ENCODE results near the gene FFAR4.
A peak's percentile ranks its signal among the peaks of the same experiment; 100 is the strongest.

The FFAR4 gene

GRCh38 chr10:93601146-93601773 is 34.8 kb downstream of the FFAR4 start, which contains the start of gene RBP4:
Gene RBP4 (minus strand): TSS chr10:93601235. CDS start chr10:93601028, 207 bp downstream.
- peaks cover 2% of the 10 kb centered on the region for H3K4me1 ChIP-seq (ENCODE audit: control insufficient read depth, low read depth, low read length)
- H3K4me3 ChIP-seq (ENCODE audit: low read length): peak within 1 kb of the TSS; percentile 24
- H3K79me2 ChIP-seq (ENCODE audit: control insufficient read depth, insufficient read depth, low read length): no peaks in the 10 kb centered on the region
- H3K56ac ChIP-seq (ENCODE audit: low read length): peak within 1 kb of the TSS; percentile 72
- no peaks in the 10 kb centered on the region for H3K79me1 ChIP-seq (ENCODE audit: low read length)
- no peak within 1 kb of the TSS for H2BK120ac ChIP-seq (ENCODE audit: low read depth, low read length)
- H3K23ac ChIP-seq (ENCODE audit: low read length): peak within 1 kb of the TSS; percentile 76
- no peak within 1 kb of the TSS for H3K18ac ChIP-seq (ENCODE audit: low read length)
- H2AK5ac ChIP-seq (ENCODE audit: low read length): no peak within 1 kb of the TSS
- no peak within 1 kb of the TSS for H4K8ac ChIP-seq (ENCODE audit: low read depth, low read length)
- H3K9ac ChIP-seq (ENCODE audit: low read length): peak within 1 kb of the TSS; percentile 59
- peak within 1 kb of the TSS; percentile 36 for H3K4ac ChIP-seq (ENCODE audit: low read depth, low read length)
- DNase-seq: no peak
- WGBS (ENCODE audit: extremely low coverage, insufficient coverage, low lambda C conversion rate): no CpG with 5 or more reads among the region's 63 CpGs
- peak within 1 kb of the TSS; percentile 83 for H3K4me2 ChIP-seq (ENCODE audit: low read length)
- H3K27ac ChIP-seq (ENCODE audit: low read depth, low read length): no peak within 1 kb of the TSS
- no peak within 1 kb of the TSS for H2BK5ac ChIP-seq (ENCODE audit: low read length)
- peaks cover 20% of the 10 kb centered on the region for H3K27me3 ChIP-seq (ENCODE audit: insufficient read depth, low read length, poor library complexity)
- H2BK15ac ChIP-seq (replicated peaks; ENCODE audit: low read depth): no peak within 1 kb of the TSS
- H4K5ac ChIP-seq (ENCODE audit: low read length): no peak within 1 kb of the TSS
- no peaks in the 10 kb centered on the region for H3K36me3 ChIP-seq (ENCODE audit: control insufficient read depth, insufficient read depth, low read length)

GRCh38 chr10:93601774-93602162 is 35.3 kb downstream of the FFAR4 start:
- no peak overlapping the region for H2BK15ac ChIP-seq (replicated peaks; ENCODE audit: low read depth)
- H3K27me3 ChIP-seq (ENCODE audit: insufficient read depth, low read length, poor library complexity): peaks cover 20% of the 10 kb centered on the region
- no peak overlapping the region for H3K4me3 ChIP-seq (ENCODE audit: low read length)

GRCh38 chr10:93603023-93603422 is 36.6 kb downstream of the FFAR4 start:
- H3K4me1 ChIP-seq (ENCODE audit: control insufficient read depth, low read depth, low read length): peaks cover 2% of the 10 kb centered on the region
- H3K18ac ChIP-seq (ENCODE audit: low read length): no peak overlapping the region
- H3K79me1 ChIP-seq (ENCODE audit: low read length): no peaks in the 10 kb centered on the region
- H3K23ac ChIP-seq (ENCODE audit: low read length): no peak overlapping the region
- H3K36me3 ChIP-seq (ENCODE audit: control insufficient read depth, insufficient read depth, low read length): no peaks in the 10 kb centered on the region
- H3K27me3 ChIP-seq (ENCODE audit: insufficient read depth, low read length, poor library complexity): peaks cover 20% of the 10 kb centered on the region
- H3K9ac ChIP-seq (ENCODE audit: low read length): no peak overlapping the region
- no CpG with 5 or more reads among the region's 2 CpGs for WGBS (ENCODE audit: extremely low coverage, insufficient coverage, low lambda C conversion rate)
- DNase-seq: no peak
- H3K4me2 ChIP-seq (ENCODE audit: low read length): no peak overlapping the region
- no peak overlapping the region for H2AK5ac ChIP-seq (ENCODE audit: low read length)
- no peaks in the 10 kb centered on the region for H3K79me2 ChIP-seq (ENCODE audit: control insufficient read depth, insufficient read depth, low read length)
- no peak overlapping the region for H4K8ac ChIP-seq (ENCODE audit: low read depth, low read length)
- no peak overlapping the region for H2BK5ac ChIP-seq (ENCODE audit: low read length)
- H4K5ac ChIP-seq (ENCODE audit: low read length): no peak overlapping the region
- no peak overlapping the region for H3K4ac ChIP-seq (ENCODE audit: low read depth, low read length)
- no peak overlapping the region for H2BK15ac ChIP-seq (replicated peaks; ENCODE audit: low read depth)
- no peak overlapping the region for H3K4me3 ChIP-seq (ENCODE audit: low read length)
- no peak overlapping the region for H3K56ac ChIP-seq (ENCODE audit: low read length)
- H2BK120ac ChIP-seq (ENCODE audit: low read depth, low read length): no peak overlapping the region
- no peak overlapping the region for H3K27ac ChIP-seq (ENCODE audit: low read depth, low read length)

More at GRCh38 chr10:93601774-93602162, 35.3 kb downstream of the FFAR4 start:
- no peak overlapping the region for H2BK120ac ChIP-seq (ENCODE audit: low read depth, low read length)
- H4K8ac ChIP-seq (ENCODE audit: low read depth, low read length): no peak overlapping the region
- no peak overlapping the region for H3K27ac ChIP-seq (ENCODE audit: low read depth, low read length)
- H3K4me2 ChIP-seq (ENCODE audit: low read length): no peak overlapping the region
- no peaks in the 10 kb centered on the region for H3K79me2 ChIP-seq (ENCODE audit: control insufficient read depth, insufficient read depth, low read length)
- H2AK5ac ChIP-seq (ENCODE audit: low read length): no peak overlapping the region
- no peak overlapping the region for H4K5ac ChIP-seq (ENCODE audit: low read length)
- H3K4me1 ChIP-seq (ENCODE audit: control insufficient read depth, low read depth, low read length): peaks cover 2% of the 10 kb centered on the region
- no CpG with 5 or more reads among the region's 7 CpGs for WGBS (ENCODE audit: extremely low coverage, insufficient coverage, low lambda C conversion rate)
- H3K56ac ChIP-seq (ENCODE audit: low read length): no peak overlapping the region
- no peak for DNase-seq
- no peak overlapping the region for H3K4ac ChIP-seq (ENCODE audit: low read depth, low read length)
- H3K79me1 ChIP-seq (ENCODE audit: low read length): no peaks in the 10 kb centered on the region
- no peak overlapping the region for H3K23ac ChIP-seq (ENCODE audit: low read length)
- no peaks in the 10 kb centered on the region for H3K36me3 ChIP-seq (ENCODE audit: control insufficient read depth, insufficient read depth, low read length)
- H3K9ac ChIP-seq (ENCODE audit: low read length): no peak overlapping the region
- no peak overlapping the region for H2BK5ac ChIP-seq (ENCODE audit: low read length)
- H3K18ac ChIP-seq (ENCODE audit: low read length): no peak overlapping the region

GRCh38 chr10:93604146-93604545 is 37.7 kb downstream of the FFAR4 start:
- WGBS (ENCODE audit: extremely low coverage, insufficient coverage, low lambda C conversion rate): no CpG with 5 or more reads among the region's 2 CpGs
- Histone ChIP-seq H3K27ac (ENCODE audit: low read depth, low read length) (no peak overlapping the region), H4K5ac (ENCODE audit: low read length) (no peak overlapping the region), H3K23ac (ENCODE audit: low read length) (no peak overlapping the region), H2AK5ac (ENCODE audit: low read length) (no peak overlapping the region), H3K56ac (ENCODE audit: low read length) (no peak overlapping the region), H2BK15ac (replicated peaks; ENCODE audit: low read depth) (no peak overlapping the region), H3K79me2 (ENCODE audit: control insufficient read depth, insufficient read depth, low read length) (no peaks in the 10 kb centered on the region), H2BK120ac (ENCODE audit: low read depth, low read length) (no peak overlapping the region), H3K4me3 (ENCODE audit: low read length) (no peak overlapping the region), H3K27me3 (ENCODE audit: insufficient read depth, low read length, poor library complexity) (peaks cover 20% of the 10 kb centered on the region), H3K4me2 (ENCODE audit: low read length) (no peak overlapping the region), H3K4ac (ENCODE audit: low read depth, low read length) (no peak overlapping the region), H3K18ac (ENCODE audit: low read length) (no peak overlapping the region), H3K4me1 (ENCODE audit: control insufficient read depth, low read depth, low read length) (peaks cover 2% of the 10 kb centered on the region), H2BK5ac (ENCODE audit: low read length) (no peak overlapping the region), H3K36me3 (ENCODE audit: control insufficient read depth, insufficient read depth, low read length) (no peaks in the 10 kb centered on the region), H4K8ac (ENCODE audit: low read depth, low read length) (no peak overlapping the region), H3K79me1 (ENCODE audit: low read length) (no peaks in the 10 kb centered on the region), H3K9ac (ENCODE audit: low read length) (no peak overlapping the region)
- no peak for DNase-seq

- Histone ChIP-seq H3K4me1 (ENCODE audit: control insufficient read depth, low read depth, low read length) (no peaks in the 10 kb centered on the region), H3K9ac (ENCODE audit: low read length) (no peak overlapping the region), H3K18ac (ENCODE audit: low read length) (no peak overlapping the region), H2BK15ac (replicated peaks; ENCODE audit: low read depth) (no peak overlapping the region), H3K27me3 (ENCODE audit: insufficient read depth, low read length, poor library complexity) (no peaks in the 10 kb centered on the region), H3K79me2 (ENCODE audit: control insufficient read depth, insufficient read depth, low read length) (no peaks in the 10 kb centered on the region), H4K8ac (ENCODE audit: low read depth, low read length) (no peak overlapping the region), H2AK5ac (ENCODE audit: low read length) (no peak overlapping the region), H3K36me3 (ENCODE audit: control insufficient read depth, insufficient read depth, low read length) (no peaks in the 10 kb centered on the region), H3K4ac (ENCODE audit: low read depth, low read length) (no peak overlapping the region), H3K56ac (ENCODE audit: low read length) (no peak overlapping the region), H3K27ac (ENCODE audit: low read depth, low read length) (no peak overlapping the region), H3K4me3 (ENCODE audit: low read length) (no peak overlapping the region), H3K4me2 (ENCODE audit: low read length) (no peak overlapping the region), H4K5ac (ENCODE audit: low read length) (no peak overlapping the region), H2BK120ac (ENCODE audit: low read depth, low read length) (no peak overlapping the region), H3K79me1 (ENCODE audit: low read length) (no peaks in the 10 kb centered on the region), H3K23ac (ENCODE audit: low read length) (no peak overlapping the region), H2BK5ac (ENCODE audit: low read length) (no peak overlapping the region)
- no CpG with 5 or more reads among the region's 3 CpGs for WGBS (ENCODE audit: extremely low coverage, insufficient coverage, low lambda C conversion rate)
- DNase-seq: no peak
Observed at GRCh38 chr10:93608421-93608820, 42.0 kb downstream of the FFAR4 start.

GRCh38 chr10:93612311-93612710 is 45.8 kb downstream of the FFAR4 start, which contains the start of gene PDE6C:
Gene PDE6C (plus strand): TSS chr10:93612537. CDS start chr10:93612726, 189 bp downstream.
- Histone ChIP-seq H3K4ac (ENCODE audit: low read depth, low read length) (no peak within 1 kb of the TSS), H3K4me3 (ENCODE audit: low read length) (no peak within 1 kb of the TSS), H4K5ac (ENCODE audit: low read length) (no peak within 1 kb of the TSS), H3K36me3 (ENCODE audit: control insufficient read depth, insufficient read depth, low read length) (no peaks in the 10 kb centered on the region), H3K4me1 (ENCODE audit: control insufficient read depth, low read depth, low read length) (no peaks in the 10 kb centered on the region), H3K4me2 (ENCODE audit: low read length) (no peak within 1 kb of the TSS), H3K79me1 (ENCODE audit: low read length) (no peaks in the 10 kb centered on the region), H3K9ac (ENCODE audit: low read length) (no peak within 1 kb of the TSS), H2AK5ac (ENCODE audit: low read length) (no peak within 1 kb of the TSS), H4K8ac (ENCODE audit: low read depth, low read length) (no peak within 1 kb of the TSS), H2BK15ac (replicated peaks; ENCODE audit: low read depth) (no peak within 1 kb of the TSS), H2BK5ac (ENCODE audit: low read length) (no peak within 1 kb of the TSS), H3K27ac (ENCODE audit: low read depth, low read length) (no peak within 1 kb of the TSS), H2BK120ac (ENCODE audit: low read depth, low read length) (no peak within 1 kb of the TSS), H3K18ac (ENCODE audit: low read length) (no peak within 1 kb of the TSS), H3K27me3 (ENCODE audit: insufficient read depth, low read length, poor library complexity) (no peaks in the 10 kb centered on the region), H3K56ac (ENCODE audit: low read length) (no peak within 1 kb of the TSS), H3K79me2 (ENCODE audit: control insufficient read depth, insufficient read depth, low read length) (no peaks in the 10 kb centered on the region), H3K23ac (ENCODE audit: low read length) (no peak within 1 kb of the TSS)
- no peak for DNase-seq
- WGBS (ENCODE audit: extremely low coverage, insufficient coverage, low lambda C conversion rate): no CpG with 5 or more reads among the region's 6 CpGs
